Measurements from ENCODE around the gene FAM174A. TPM values are rescaled to one million over a fixed set of nuclear protein-coding genes. Genes with fewer than 3 reads are reported as not detected.

The FAM174A gene
- total RNA-seq, 1 donor from 2014 or later = 8.9 TPM

DNA sequence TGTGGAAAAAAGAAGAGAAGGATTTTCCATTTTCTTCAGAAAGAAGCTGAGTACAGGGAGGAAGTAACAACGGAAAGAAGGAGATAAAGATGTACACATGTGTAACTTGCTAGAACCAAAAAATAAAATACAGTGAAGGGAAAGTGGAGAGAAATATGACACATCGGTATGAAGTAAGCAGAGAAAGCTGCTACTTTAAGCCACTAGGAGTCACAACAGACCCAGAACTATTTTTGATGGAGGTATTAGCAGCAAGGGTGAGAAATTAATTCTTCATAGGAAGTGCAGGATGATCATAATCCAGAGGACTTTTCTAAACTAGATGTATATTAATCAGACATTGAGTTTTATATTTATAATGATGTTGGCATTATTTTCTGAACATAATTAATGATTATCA, 88.5 kb downstream of the FAM174A start:
- H3K36me3 Mint-ChIP-seq (ENCODE audit: low read depth) = no peaks in the 10 kb centered on the region
- peaks cover 4% of the 10 kb centered on the region for H3K4me1 Mint-ChIP-seq (ENCODE audit: low read depth)
- no peak for DNase-seq (ENCODE audit: low spot score)
- H3K4me3 Mint-ChIP-seq (ENCODE audit: low read depth) = no peak overlapping the region
- intact Hi-C loops (cut with micrococcal nuclease) = loop anchor here (1.0 to 5.0 kb wide), 2 partner anchors 279 to 422 kb away; partner anchors contain the start of gene ST8SIA4
- peaks cover 20% of the 10 kb centered on the region for H3K27me3 Mint-ChIP-seq (ENCODE audit: low read depth)
- no peaks in the 10 kb centered on the region for H3K9me3 Mint-ChIP-seq
- no peak overlapping the region for H3K27ac Mint-ChIP-seq

DNA sequence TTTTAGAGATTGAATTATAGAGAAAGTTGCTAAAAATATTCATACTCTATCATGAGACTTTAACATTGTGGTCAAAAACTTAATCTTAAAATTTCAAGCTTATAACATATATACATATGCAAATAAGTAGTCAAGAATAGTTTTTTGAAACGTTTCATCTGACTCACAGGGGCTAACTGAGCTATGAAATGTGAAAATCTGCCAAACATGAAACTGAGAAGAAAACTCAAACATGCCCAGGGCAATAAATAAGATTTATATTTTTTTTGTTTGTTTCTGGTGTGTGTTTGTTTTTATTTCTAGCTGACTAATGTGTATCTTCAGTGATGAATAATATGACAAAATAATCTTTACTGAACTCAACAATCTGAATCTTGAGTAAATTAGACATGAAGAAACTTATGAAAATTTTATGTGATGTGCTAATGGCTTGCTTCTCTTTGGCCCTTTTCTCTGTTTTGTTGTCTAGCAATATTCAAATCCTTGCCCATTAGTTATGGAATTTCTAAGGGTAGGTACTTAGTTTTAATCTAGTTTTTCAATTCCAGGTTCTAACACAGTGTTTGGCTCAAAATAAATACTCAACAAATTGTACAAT, 99.9 kb downstream of the FAM174A start:
- no peaks in the 10 kb centered on the region for H3K4me1 Mint-ChIP-seq (ENCODE audit: low read depth)
- DNase-seq (ENCODE audit: low spot score) = no peak
- intact Hi-C loops (cut with micrococcal nuclease) = no loop called here
- H3K27me3 Mint-ChIP-seq (ENCODE audit: low read depth) = peaks cover 11% of the 10 kb centered on the region
- no peak overlapping the region for H3K27ac Mint-ChIP-seq
- H3K4me3 Mint-ChIP-seq (ENCODE audit: low read depth) = no peak overlapping the region
- H3K36me3 Mint-ChIP-seq (ENCODE audit: low read depth) = no peaks in the 10 kb centered on the region
- H3K9me3 Mint-ChIP-seq = no peaks in the 10 kb centered on the region

Measured in activated T-helper 2 cell treated with anti-CD3 and anti-CD28 coated beads, Interferon-gamma antibody, Interleukin-2, Interleukin-4, amounts not matched to agents 10 μg/mL and 5 μg/mL and 100 μg/mL, durations not matched to agents 14 hours and 24 hours and 36 hours (primary cell).